BE2C (cell line): ENCODE results near the gene TMEM231. TPM values are rescaled to one million over a fixed set of nuclear protein-coding genes. Genes with fewer than 3 reads are reported as not detected.
"Not testable (repeated sequence)": the region's sequence is repeated elsewhere in the genome, so short reads cannot be mapped to it uniquely, and the experiment has no call there.

Experiments
- DNase-seq: peaks from one replicate; pipeline ENCODE4 v3.0.0-alpha.2; 2020
- H3K27me3 ChIP-seq: fragments of 250-450 bp; sonication (Bioruptor Pico); 2 replicates; pipeline ENCODE4 v1.5.1; 2020; ENCODE audit warnings: mild to moderate bottlenecking
- H3K36me3 ChIP-seq: fragments of 250-450 bp; sonication (Bioruptor Pico); 2 replicates; pipeline ENCODE4 v1.5.1; 2020; ENCODE audit warnings: mild to moderate bottlenecking
- H3K4me1 ChIP-seq: fragments of 250-450 bp; sonication (Bioruptor Pico); 2 replicates; pipeline ENCODE4 v1.5.1; 2020
- H3K4me3 ChIP-seq: 2 replicates; pipeline ENCODE4 v1.5.1; 2011; ENCODE audit warnings: low read depth, low read length
- H3K9me3 ChIP-seq: fragments of 250-450 bp; sonication (Bioruptor Pico); 2 replicates; pipeline ENCODE4 v1.5.1; 2020
- CTCF ChIP-seq: IDR thresholded peaks from 2 replicates; pipeline ENCODE4 v1.5.1; 2012; ENCODE audit warnings: mild to moderate bottlenecking, low read depth, low read length
- polyA plus RNA-seq: library from polyadenylated mRNA; unstranded; fragments of >200 nt; gene quantifications from one replicate; pipeline ENCODE4 v1.2.1, GENCODE V29; 2012; ENCODE audit warnings: low read depth, missing spikeins; ENCODE audit not compliant: insufficient read length, insufficient read depth

The TMEM231 gene
- polyA plus RNA-seq: 15.1 TPM

GRCh38 chr16:75555707-75556430, at the start of gene TMEM231:
Gene TMEM231 (minus strand): TSS chr16:75556252. CDS start chr16:75556209, 43 bp downstream.
- DNase-seq: peak; percentile 98
- TF ChIP-seq CTCF: 0 out of 2 replicates have a peak, but pooled peaks have one; percentile 3
- Histone ChIP-seq H3K4me3 (peak within 1 kb of the TSS; percentile 85), H3K36me3 (no peaks in the 10 kb centered on the region), H3K27me3 (no peaks in the 10 kb centered on the region), H3K4me1 (no peaks in the 10 kb centered on the region), H3K9me3 (no peaks in the 10 kb centered on the region)

- Histone ChIP-seq H3K9me3 (no peaks in the 10 kb centered on the region), H3K4me3 (no peak overlapping the region), H3K4me1 (no peaks in the 10 kb centered on the region), H3K36me3 (peaks cover 49% of the 10 kb centered on the region), H3K27me3 (no peaks in the 10 kb centered on the region)
- DNase-seq: no peak
- TF ChIP-seq CTCF: no peak
These were observed 47.2 kb upstream of the TMEM231 start for GRCh38 chr16:75603241-75603640.

- Histone ChIP-seq H3K36me3 (peaks cover 34% of the 10 kb centered on the region), H3K4me3 (no peak overlapping the region), H3K27me3 (no peaks in the 10 kb centered on the region), H3K9me3 (no peaks in the 10 kb centered on the region), H3K4me1 (peaks cover 4% of the 10 kb centered on the region; the same call in 1 of the 2 replicates)
- no peak for DNase-seq
- TF ChIP-seq CTCF: no peak
These were observed 43.6 kb upstream of the TMEM231 start for GRCh38 chr16:75599452-75600277.

- H3K9me3 ChIP-seq: no peaks in the 10 kb centered on the region
- H3K36me3 ChIP-seq: peaks cover 5% of the 10 kb centered on the region; the same call in 1 of the 2 replicates
- no peak for TF ChIP-seq CTCF
- peaks cover 17% of the 10 kb centered on the region for H3K4me1 ChIP-seq
- H3K27me3 ChIP-seq: no peaks in the 10 kb centered on the region
- no peak for DNase-seq
- H3K4me3 ChIP-seq: no peak overlapping the region
These were observed 38.1 kb upstream of the TMEM231 start for GRCh38 chr16:75593825-75594820.

- no peak overlapping the region for H3K4me3 ChIP-seq
- no peaks in the 10 kb centered on the region for H3K9me3 ChIP-seq
- TF ChIP-seq CTCF: no peak
- 0 out of 2 replicates have a peak, but pooled peaks cover 5% of the 10 kb centered on the region for H3K36me3 ChIP-seq
- H3K27me3 ChIP-seq: no peaks in the 10 kb centered on the region
- no peak for DNase-seq
- peaks cover 17% of the 10 kb centered on the region for H3K4me1 ChIP-seq
These were observed 37.3 kb upstream of the TMEM231 start for GRCh38 chr16:75593308-75593707.

- not testable (repeated sequence) for H3K27me3 ChIP-seq, H3K9me3 ChIP-seq, DNase-seq, H3K4me3 ChIP-seq, H3K36me3 ChIP-seq
- H3K4me1 ChIP-seq: peaks cover 17% of the 10 kb centered on the region
These were observed 35.9 kb upstream of the TMEM231 start for GRCh38 chr16:75591927-75592326.
